ENCODE results near the gene COL27A1. TPM values are rescaled to one million over a fixed set of nuclear protein-coding genes. Genes with fewer than 3 reads are reported as not detected.
A peak's percentile ranks its signal among the peaks of the same experiment; 100 is the strongest.

The COL27A1 gene
- total RNA-seq, 2 experiments from 2014 or later, result 7.0 to 10.6 TPM

DNA sequence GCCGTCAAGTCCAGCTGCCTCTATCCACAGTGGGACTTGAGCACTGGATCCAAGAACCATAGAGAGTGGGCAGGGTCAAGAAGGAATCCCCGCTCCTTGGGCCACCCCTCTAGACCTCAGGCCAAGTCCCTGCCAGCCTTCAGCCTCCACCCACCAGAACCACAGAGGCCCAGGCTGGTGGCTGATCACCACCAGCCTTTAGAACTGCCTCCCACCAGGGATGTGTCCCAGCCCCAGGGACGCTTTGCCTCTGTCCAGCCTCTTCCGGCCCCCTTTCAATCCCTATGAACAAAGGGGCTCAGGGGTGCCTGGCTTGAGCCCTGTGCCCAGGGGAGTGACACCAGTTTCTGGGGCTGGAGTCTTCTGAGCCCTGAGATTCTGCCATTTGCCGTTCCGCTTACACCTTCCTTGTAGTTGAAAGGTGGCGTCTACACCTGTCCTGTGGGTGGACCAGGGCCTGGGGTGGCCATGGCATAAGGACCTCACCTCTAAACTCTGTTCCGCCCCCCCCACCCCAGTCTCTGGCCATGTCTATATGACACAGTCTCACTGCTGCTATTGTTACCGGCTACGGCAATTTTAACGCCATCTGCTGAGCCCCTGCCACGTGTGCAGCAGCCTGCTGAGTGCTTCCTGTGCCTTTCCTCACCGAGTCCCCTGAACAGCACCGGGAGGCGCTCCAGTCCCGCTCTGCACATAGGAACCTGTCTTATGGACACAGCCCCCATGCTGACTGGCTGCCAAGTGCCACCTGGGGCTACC lies 131.8 kb downstream of the COL27A1 start:
- Mint-ChIP-seq H3K9me3 (no peaks in the 10 kb centered on the region), H3K27ac (no peak overlapping the region), H3K27me3 (ENCODE audit: low read depth) (peaks cover 2% of the 10 kb centered on the region), H3K36me3 (ENCODE audit: low read depth) (peaks cover 4% of the 10 kb centered on the region), H3K4me3 (no peak overlapping the region), H3K4me1 (ENCODE audit: low read depth) (peaks cover 2% of the 10 kb centered on the region)
- DNase-seq, result no peak
- CTCF ChIA-PET, result interaction anchor here (0.8 to 1.3 kb wide), 4 partner anchors 132 to 204 kb away, joined by 3 to 5 read pairs (median 4); partner anchors contain the start of gene COL27A1
- intact Hi-C loops (cut with micrococcal nuclease), result no loop called here

DNA sequence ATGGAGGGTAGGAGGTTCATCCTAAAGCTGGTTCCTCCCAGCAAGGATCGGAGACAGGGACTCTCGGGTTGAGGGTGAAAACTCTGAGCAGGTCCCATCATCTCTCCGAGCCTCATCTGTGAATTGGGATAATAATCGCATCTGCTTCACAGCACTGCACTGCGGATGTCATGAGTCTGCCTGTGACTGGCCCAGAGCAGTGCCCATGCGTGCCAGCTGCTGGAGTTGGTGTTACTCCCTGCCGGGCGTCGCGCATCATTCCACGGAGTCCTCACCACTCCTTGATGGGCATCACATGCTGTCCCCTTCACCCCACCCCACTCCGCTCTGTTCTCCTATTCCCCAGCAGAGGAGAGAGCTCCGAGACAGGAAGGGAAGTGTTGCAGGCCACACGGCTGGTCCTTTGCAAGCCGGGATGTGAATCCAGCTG lies 132.4 kb downstream of the COL27A1 start:
- intact Hi-C loops (cut with micrococcal nuclease), result no loop called here
- DNase-seq, result no peak
- Mint-ChIP-seq H3K27me3 (ENCODE audit: low read depth) (peaks cover 2% of the 10 kb centered on the region), H3K27ac (no peak overlapping the region), H3K4me3 (no peak overlapping the region), H3K9me3 (no peaks in the 10 kb centered on the region), H3K4me1 (ENCODE audit: low read depth) (peaks cover 2% of the 10 kb centered on the region), H3K36me3 (ENCODE audit: low read depth) (peaks cover 4% of the 10 kb centered on the region)
- CTCF ChIA-PET, result interaction anchor here (0.8 to 1.3 kb wide), 3 partner anchors 132 to 205 kb away, joined by 3 to 5 read pairs (median 4); partner anchors contain the start of gene COL27A1

DNA sequence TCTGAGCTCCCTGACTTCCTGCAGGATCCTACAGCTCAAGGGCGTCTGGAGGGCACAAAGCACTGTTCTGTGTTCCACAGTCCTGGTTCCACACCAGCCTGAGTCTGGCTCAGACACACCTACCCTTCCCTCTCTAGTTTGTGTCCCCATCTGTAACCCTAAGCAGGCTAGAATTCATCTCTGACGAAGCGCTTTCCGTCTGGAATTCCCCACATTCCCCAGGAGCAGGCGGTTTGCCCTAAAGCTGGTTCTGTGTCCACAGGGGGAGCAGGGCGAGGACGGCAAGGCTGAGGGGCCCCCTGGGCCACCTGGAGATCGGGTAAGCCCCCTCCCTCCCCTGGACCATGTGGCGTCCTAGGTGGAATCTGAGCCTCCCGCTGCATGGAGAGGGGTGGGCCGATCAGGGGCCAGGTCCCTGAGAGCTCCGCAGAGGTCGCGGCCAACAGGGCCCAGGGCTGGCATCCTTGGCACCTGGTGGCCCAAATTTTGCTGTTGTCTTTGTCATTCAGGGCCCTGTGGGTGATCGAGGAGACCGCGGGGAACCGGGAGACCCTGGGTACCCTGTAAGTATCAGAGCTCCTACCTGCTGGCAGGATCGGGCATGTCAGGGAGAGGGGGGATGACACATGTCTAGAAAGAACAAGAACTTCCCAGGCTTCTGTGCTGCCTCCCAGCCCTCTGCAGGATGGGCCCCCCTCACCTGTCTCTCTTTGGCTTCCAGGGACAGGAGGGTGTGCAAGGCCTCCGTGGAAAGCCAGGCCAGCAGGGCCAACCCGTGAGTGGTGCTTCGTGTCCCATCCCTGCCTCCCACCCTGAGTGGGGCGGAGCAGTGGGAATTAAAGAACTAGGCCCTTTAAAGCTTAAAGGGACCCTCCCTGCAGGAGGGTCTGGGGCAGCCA lies 133.1 kb downstream of the COL27A1 start:
- Mint-ChIP-seq H3K27me3 (ENCODE audit: low read depth) (peaks cover 2% of the 10 kb centered on the region), H3K9me3 (no peaks in the 10 kb centered on the region)
- DNase-seq, result no peak

DNA sequence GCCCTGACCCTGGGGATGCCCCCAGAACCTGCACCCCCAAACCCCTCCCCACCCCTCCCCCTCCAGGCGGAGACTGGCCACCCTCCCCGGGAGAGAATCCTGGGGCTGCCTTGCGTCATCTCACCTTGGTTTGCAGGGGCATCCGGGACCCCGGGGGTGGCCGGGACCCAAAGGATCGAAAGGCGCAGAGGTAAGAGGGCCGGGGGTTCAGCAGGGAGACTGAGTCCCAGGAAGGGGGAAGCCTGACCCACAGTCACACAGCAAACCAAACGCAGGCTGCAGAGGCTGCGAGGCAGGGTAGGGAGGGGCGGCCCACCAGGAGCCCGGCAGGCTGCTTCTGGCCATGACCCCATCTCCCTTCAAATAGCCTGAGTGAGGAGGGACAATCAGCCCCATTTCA lies 133.8 kb downstream of the COL27A1 start:
- intact Hi-C loops (cut with micrococcal nuclease), result no loop called here
- peaks cover 6% of the 10 kb centered on the region for H3K36me3 Mint-ChIP-seq (ENCODE audit: low read depth)
- H3K4me1 Mint-ChIP-seq (ENCODE audit: low read depth), result peaks cover 2% of the 10 kb centered on the region
- H3K27ac Mint-ChIP-seq, result no peak overlapping the region
- peaks cover 2% of the 10 kb centered on the region for H3K27me3 Mint-ChIP-seq (ENCODE audit: low read depth)
- H3K9me3 Mint-ChIP-seq, result no peaks in the 10 kb centered on the region
- H3K4me3 Mint-ChIP-seq, result no peak overlapping the region
- CTCF ChIA-PET, result interaction anchor here (2.5 to 4.9 kb wide), 2 partner anchors 9 to 205 kb away, joined by 12 to 75 read pairs; no protein-coding TSS in a partner anchor
- DNase-seq, result no peak

More for the DNA sequence above, 133.1 kb downstream of the COL27A1 start:
- H3K4me1 Mint-ChIP-seq (ENCODE audit: low read depth), result peaks cover 2% of the 10 kb centered on the region
- intact Hi-C loops (cut with micrococcal nuclease), result no loop called here
- CTCF ChIA-PET, result interaction anchor here (0.8 to 1.3 kb wide), 3 partner anchors 133 to 206 kb away, joined by 3 to 5 read pairs (median 4); partner anchors contain the start of gene COL27A1
- H3K27ac Mint-ChIP-seq, result no peak overlapping the region
- H3K36me3 Mint-ChIP-seq (ENCODE audit: low read depth), result peaks cover 6% of the 10 kb centered on the region
- no peak overlapping the region for H3K4me3 Mint-ChIP-seq

DNA sequence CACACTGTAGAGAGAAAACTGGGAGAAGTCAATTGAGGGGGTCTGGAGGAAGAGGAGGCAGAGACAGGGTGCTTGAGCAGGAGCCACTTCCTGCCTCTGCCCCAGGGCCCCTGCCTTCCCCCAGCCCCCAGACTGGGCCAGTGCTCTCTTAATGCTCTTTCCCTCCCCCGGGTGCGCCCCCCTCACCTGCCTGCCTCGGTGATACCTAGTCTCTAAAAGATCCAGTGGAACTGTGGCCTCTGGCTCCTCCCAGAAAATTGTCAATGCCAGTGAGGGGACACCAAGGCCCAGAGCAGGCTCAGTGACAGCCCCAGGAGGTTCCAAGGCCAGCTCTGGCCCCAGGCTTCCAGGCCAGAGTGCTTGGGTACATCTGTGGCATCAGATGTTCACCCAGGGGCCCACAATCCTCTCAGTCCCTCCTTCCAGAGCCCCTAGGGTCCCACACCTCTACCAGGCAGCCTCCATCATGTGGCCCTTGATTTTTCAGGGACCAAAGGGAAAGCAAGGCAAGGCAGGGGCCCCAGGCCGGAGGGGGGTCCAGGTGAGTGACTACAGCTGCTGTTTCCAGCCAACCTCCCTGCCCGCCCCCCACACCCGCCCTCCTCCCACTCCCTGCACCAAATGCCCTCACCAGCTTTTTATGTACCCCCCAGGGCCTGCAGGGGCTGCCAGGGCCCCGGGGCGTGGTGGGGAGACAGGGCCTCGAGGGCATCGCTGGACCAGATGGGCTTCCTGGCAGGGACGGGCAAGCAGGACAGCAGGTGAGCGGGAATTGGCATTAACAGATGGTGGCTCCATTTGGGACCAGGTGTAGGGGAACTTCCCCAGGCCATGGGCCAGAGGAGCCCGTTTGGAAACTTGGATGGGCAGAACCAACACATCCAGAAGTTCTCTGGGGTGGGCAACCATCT lies 134.5 kb downstream of the COL27A1 start:
- Mint-ChIP-seq H3K4me3 (no peak overlapping the region), H3K36me3 (ENCODE audit: low read depth) (peaks cover 10% of the 10 kb centered on the region), H3K9me3 (peaks cover 4% of the 10 kb centered on the region), H3K4me1 (ENCODE audit: low read depth) (peaks cover 2% of the 10 kb centered on the region), H3K27me3 (ENCODE audit: low read depth) (peaks cover 2% of the 10 kb centered on the region), H3K27ac (no peak overlapping the region)
- intact Hi-C loops (cut with micrococcal nuclease), result no loop called here
- CTCF ChIA-PET, result interaction anchor here (0.8 to 4.9 kb wide), 16 partner anchors 9 to 402 kb away, joined by 3 to 75 read pairs (median 8); partner anchors contain the start of gene COL27A1
- no peak for DNase-seq

GRCh38 chr9:114290561-114290986 lies 135.2 kb downstream of the COL27A1 start:
- Mint-ChIP-seq H3K4me1 (ENCODE audit: low read depth) (peaks cover 2% of the 10 kb centered on the region), H3K27ac (no peak overlapping the region), H3K36me3 (ENCODE audit: low read depth) (peaks cover 16% of the 10 kb centered on the region), H3K9me3 (peaks cover 7% of the 10 kb centered on the region), H3K4me3 (no peak overlapping the region), H3K27me3 (ENCODE audit: low read depth) (peaks cover 2% of the 10 kb centered on the region)
- intact Hi-C loops (cut with micrococcal nuclease), result no loop called here
- no peak for DNase-seq
- CTCF ChIA-PET, result interaction anchor here (0.8 to 4.9 kb wide), 31 partner anchors 9 to 403 kb away, joined by 3 to 75 read pairs (median 5); partner anchors contain the start of gene COL27A1

- DNase-seq, result peak; percentile 83
- H3K27ac Mint-ChIP-seq, result no peak overlapping the region
- H3K9me3 Mint-ChIP-seq, result peaks cover 11% of the 10 kb centered on the region
- intact Hi-C loops (cut with micrococcal nuclease), result loop anchor here (1.0 kb wide), 3 partner anchors 136 to 209 kb away; partner anchors contain the start of gene COL27A1
- CTCF ChIA-PET, result interaction anchor here (0.7 to 4.9 kb wide), 33 partner anchors 9 to 404 kb away, joined by 3 to 75 read pairs (median 5); partner anchors contain the start of gene COL27A1
- H3K4me3 Mint-ChIP-seq, result no peak overlapping the region
- H3K36me3 Mint-ChIP-seq (ENCODE audit: low read depth), result peaks cover 20% of the 10 kb centered on the region
- H3K27me3 Mint-ChIP-seq (ENCODE audit: low read depth), result peaks cover 2% of the 10 kb centered on the region
- H3K4me1 Mint-ChIP-seq (ENCODE audit: low read depth), result peaks cover 2% of the 10 kb centered on the region
Measured at GRCh38 chr9:114291064-114291474, 135.7 kb downstream of the COL27A1 start.

GRCh38 chr9:114291886-114292590 lies 136.7 kb downstream of the COL27A1 start:
- intact Hi-C loops (cut with micrococcal nuclease), result loop anchor here (1.0 kb wide), 3 partner anchors 137 to 210 kb away; partner anchors contain the start of gene COL27A1
- DNase-seq, result no peak
- H3K9me3 Mint-ChIP-seq, result peaks cover 11% of the 10 kb centered on the region
- H3K4me1 Mint-ChIP-seq (ENCODE audit: low read depth), result peaks cover 2% of the 10 kb centered on the region
- CTCF ChIA-PET, result interaction anchor here (1.0 to 4.9 kb wide), 17 partner anchors 8 to 484 kb away, joined by 3 to 75 read pairs (median 6); partner anchors contain the start of gene COL27A1
- H3K4me3 Mint-ChIP-seq, result no peak overlapping the region
- H3K36me3 Mint-ChIP-seq (ENCODE audit: low read depth), result peaks cover 21% of the 10 kb centered on the region
- peaks cover 2% of the 10 kb centered on the region for H3K27me3 Mint-ChIP-seq (ENCODE audit: low read depth)
- H3K27ac Mint-ChIP-seq, result no peak overlapping the region

DNA sequence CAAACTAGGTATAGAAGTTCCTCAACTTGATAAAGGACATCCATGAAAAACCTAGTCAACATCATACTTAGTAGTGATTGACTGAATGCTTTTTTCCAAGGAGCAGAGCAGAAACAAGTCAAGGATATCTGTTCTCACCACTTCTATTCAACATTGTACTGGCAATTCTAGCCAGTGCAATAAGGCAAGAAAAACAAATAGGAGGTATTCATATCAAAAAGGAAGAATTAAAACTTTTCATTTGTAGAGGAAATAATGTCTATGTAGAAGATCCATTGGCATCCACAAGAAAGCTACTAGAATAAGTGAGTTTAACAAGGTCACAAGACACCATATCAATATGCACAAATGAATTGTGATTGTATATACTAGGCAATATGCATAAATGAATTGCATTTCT lies 139.3 kb downstream of the COL27A1 start:
- CTCF ChIA-PET, result interaction anchor here (0.8 kb wide), 1 partner anchor 271 kb away, joined by 5 read pairs; no protein-coding TSS in a partner anchor
- intact Hi-C loops (cut with micrococcal nuclease), result no loop called here
- H3K9me3 Mint-ChIP-seq, result peaks cover 11% of the 10 kb centered on the region
- H3K27ac Mint-ChIP-seq, result no peak overlapping the region
- H3K27me3 Mint-ChIP-seq (ENCODE audit: low read depth), result peaks cover 2% of the 10 kb centered on the region
- DNase-seq, result no peak
- H3K4me3 Mint-ChIP-seq, result no peak overlapping the region
- H3K4me1 Mint-ChIP-seq (ENCODE audit: low read depth), result peaks cover 2% of the 10 kb centered on the region
- H3K36me3 Mint-ChIP-seq (ENCODE audit: low read depth), result peaks cover 21% of the 10 kb centered on the region

DNA sequence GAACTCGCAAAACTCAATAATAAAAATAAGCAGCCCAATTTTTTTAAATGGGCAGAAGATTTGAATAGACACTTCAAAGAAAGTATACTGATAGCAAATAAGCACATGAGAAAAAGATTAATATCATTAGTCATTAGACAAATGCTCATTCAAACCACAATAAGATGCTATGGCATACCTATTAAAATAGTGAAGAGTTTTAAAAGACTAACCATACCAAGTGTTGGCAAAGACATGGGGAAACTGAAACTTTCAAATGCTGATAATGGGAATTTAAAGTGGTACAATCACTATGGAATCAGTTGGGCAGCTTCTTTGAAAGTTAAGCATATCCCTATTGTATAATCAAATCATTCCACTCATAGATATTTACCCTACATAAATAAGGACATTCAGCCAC lies 141.0 kb downstream of the COL27A1 start:
- intact Hi-C loops (cut with micrococcal nuclease), result no loop called here
- Mint-ChIP-seq H3K27me3 (ENCODE audit: low read depth) (no peaks in the 10 kb centered on the region), H3K27ac (no peak overlapping the region), H3K9me3 (peaks cover 11% of the 10 kb centered on the region), H3K4me1 (ENCODE audit: low read depth) (no peaks in the 10 kb centered on the region), H3K4me3 (no peak overlapping the region), H3K36me3 (ENCODE audit: low read depth) (peaks cover 17% of the 10 kb centered on the region)
- no peak for DNase-seq
- CTCF ChIA-PET, result no interaction called here

Data from activated naive CD4-positive, alpha-beta T cell treated with anti-CD3 and anti-CD28 coated beads for 36 hours (primary cell).